Bronchial epithelial cell (primary cell): Measurements from ENCODE around the gene COL17A1. TPM values are rescaled to one million over a fixed set of nuclear protein-coding genes. Genes with fewer than 3 reads are reported as not detected.

Experiments
- DNase-seq: peaks from one replicate; pipeline ENCODE4 v3.0.0-alpha.2; 2010; ENCODE audit warnings: low read depth
- FAIRE-seq: peaks from 2 replicates; lab custom pipeline; 2011; peaks lifted over from hg19 to GRCh38; lab: Jason Lieb, UNC
- H3K27me3 ChIP-seq: 2 replicates; pipeline ENCODE4 v1.5.1; 2011; ENCODE audit warnings: low read length; ENCODE audit not compliant: control insufficient read depth, insufficient read depth
- H3K36me3 ChIP-seq: 2 replicates; pipeline ENCODE4 v1.5.1; 2011; ENCODE audit warnings: low read length; ENCODE audit not compliant: control insufficient read depth, insufficient read depth
- H3K4me3 ChIP-seq: 2 replicates; pipeline ENCODE4 v1.5.1; 2011; ENCODE audit warnings: mild to moderate bottlenecking, low read depth, low read length, control low read depth
- total RNA-seq: library from RNA; depleted of rRNA; stranded (reverse); fragments of >200 nt; gene quantifications from 2 replicates; pipeline ENCODE4 v1.2.1, GENCODE V29; 2014
- TF ChIP-seq, protein P1 (sequence below): IDR thresholded peaks from 2 replicates; pipeline ENCODE4 v1.5.1; 2011; ENCODE audit warnings: mild to moderate bottlenecking, moderate library complexity, low read length, control low read depth, inconsistent platforms; ENCODE audit not compliant: insufficient read depth, severe bottlenecking

Gene COL17A1
- total RNA-seq, 1 donor from 2014 or later = 594 TPM

GRCh38 chr10:104049504-104050250 lies 36.0 kb downstream of the COL17A1 start:
- DNase-seq = peak; percentile 86
- FAIRE-seq = no peak

GRCh38 chr10:104046651-104047050 lies 39.0 kb downstream of the COL17A1 start:
- no peak for DNase-seq
- FAIRE-seq = no peak
- TF ChIP-seq, protein P1, sequence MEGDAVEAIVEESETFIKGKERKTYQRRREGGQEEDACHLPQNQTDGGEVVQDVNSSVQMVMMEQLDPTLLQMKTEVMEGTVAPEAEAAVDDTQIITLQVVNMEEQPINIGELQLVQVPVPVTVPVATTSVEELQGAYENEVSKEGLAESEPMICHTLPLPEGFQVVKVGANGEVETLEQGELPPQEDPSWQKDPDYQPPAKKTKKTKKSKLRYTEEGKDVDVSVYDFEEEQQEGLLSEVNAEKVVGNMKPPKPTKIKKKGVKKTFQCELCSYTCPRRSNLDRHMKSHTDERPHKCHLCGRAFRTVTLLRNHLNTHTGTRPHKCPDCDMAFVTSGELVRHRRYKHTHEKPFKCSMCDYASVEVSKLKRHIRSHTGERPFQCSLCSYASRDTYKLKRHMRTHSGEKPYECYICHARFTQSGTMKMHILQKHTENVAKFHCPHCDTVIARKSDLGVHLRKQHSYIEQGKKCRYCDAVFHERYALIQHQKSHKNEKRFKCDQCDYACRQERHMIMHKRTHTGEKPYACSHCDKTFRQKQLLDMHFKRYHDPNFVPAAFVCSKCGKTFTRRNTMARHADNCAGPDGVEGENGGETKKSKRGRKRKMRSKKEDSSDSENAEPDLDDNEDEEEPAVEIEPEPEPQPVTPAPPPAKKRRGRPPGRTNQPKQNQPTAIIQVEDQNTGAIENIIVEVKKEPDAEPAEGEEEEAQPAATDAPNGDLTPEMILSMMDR = no peak
- Histone ChIP-seq H3K36me3 (peaks cover 63% of the 10 kb centered on the region), H3K4me3 (no peak overlapping the region), H3K27me3 (no peaks in the 10 kb centered on the region)

More at GRCh38 chr10:104049504-104050250, 36.0 kb downstream of the COL17A1 start:
- TF ChIP-seq, protein P1 = no peak
- no peaks in the 10 kb centered on the region for H3K27me3 ChIP-seq
- H3K4me3 ChIP-seq = no peak overlapping the region
- peaks cover 64% of the 10 kb centered on the region for H3K36me3 ChIP-seq

DNA sequence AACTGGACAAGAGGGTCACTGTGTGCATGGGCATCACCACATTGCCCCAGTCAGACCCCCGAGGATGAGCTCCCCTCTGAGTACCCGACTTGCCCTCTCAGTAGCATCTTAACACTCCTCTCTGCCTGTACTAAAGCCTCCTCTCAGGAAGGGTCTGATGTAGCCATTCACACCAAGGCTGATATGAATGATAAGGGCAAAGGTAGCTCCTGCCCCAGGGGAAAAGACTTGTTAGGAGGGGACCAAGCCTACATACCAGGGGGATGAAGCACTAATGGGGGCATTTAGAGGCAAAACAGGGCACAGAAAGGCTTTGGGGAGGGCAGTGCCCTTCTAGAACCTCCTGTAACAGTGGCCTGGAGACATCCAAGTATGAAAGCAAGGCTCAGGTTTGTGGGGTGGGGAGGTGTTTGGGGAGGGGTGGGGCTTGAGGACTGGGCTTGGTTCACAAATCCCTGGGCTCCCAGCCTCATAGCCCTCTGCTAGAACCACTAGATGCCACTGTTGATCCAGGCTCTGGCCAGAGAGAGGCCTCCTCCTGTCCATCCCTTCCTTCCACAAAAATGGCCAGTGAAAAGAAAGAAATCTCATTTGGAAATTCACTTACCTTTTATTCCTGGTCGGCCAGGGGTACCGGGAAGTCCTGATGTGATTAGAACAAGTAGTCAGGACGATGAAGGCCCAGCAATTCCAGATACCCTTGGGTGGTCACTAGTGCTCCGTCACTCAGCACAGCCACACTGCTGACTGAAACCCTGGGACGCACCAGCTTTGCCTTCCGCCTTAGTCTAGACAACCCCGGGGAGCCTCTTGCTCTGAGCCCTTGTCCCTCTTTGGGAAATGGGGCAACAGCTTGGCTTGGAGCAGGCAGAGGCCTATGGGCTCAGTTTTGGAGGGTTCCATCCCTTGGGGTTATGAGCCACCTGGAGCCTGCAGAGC lies 40.3 kb downstream of the COL17A1 start:
- TF ChIP-seq, protein P1 = peak; percentile 46
- FAIRE-seq = no peak
- Histone ChIP-seq H3K4me3 (no peak overlapping the region), H3K27me3 (no peaks in the 10 kb centered on the region), H3K36me3 (peaks cover 64% of the 10 kb centered on the region)
- DNase-seq = no peak

- Histone ChIP-seq H3K4me3 (no peak overlapping the region), H3K27me3 (no peaks in the 10 kb centered on the region), H3K36me3 (peaks cover 64% of the 10 kb centered on the region)
- TF ChIP-seq, protein P1 = no peak
- DNase-seq (no peak), FAIRE-seq (peak; percentile 23)
These were observed 41.8 kb downstream of the COL17A1 start for GRCh38 chr10:104043854-104044253.

DNA sequence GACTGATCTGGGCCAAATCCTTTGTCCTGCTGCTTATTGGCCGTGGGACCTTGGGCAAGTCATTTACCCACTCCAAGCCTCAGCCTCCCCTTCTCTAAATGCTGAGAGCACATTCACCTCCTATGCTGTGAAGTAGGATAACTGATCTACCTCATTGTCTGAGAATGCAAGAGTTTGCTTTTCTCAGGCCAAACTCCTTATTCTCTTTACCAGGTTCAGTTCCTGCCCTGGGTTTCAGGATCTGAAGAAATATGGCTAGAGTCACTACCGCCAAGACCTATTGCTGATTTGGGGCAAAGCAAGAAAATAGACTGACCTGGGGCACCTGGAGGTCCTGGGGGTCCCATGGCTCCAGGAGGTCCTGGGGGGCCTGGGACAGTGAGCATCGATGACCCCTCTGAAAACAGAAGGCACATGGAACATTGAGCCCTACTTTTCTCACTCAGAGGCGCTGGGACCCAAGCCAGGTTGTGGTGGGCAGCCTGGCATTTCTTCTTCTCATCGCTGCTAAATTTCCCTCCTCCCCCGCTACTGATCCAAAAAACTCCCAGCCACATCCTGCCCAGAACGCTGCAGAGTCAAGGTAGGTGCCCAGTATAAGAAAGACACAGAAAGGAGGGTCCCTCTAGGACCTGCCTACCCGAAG lies 42.4 kb downstream of the COL17A1 start:
- DNase-seq = no peak
- no peak for FAIRE-seq
- H3K4me3 ChIP-seq = no peak overlapping the region
- TF ChIP-seq, protein P1 = no peak
- H3K36me3 ChIP-seq = peaks cover 58% of the 10 kb centered on the region
- no peaks in the 10 kb centered on the region for H3K27me3 ChIP-seq
